Measurements from ENCODE around the gene NBAS. TPM values are rescaled to one million over a fixed set of nuclear protein-coding genes. Genes with fewer than 3 reads are reported as not detected.

The NBAS gene
- polyA plus RNA-seq, 6 donors from 2014 or later = 5.4 to 16.4 (median 12.7) TPM

DNA sequence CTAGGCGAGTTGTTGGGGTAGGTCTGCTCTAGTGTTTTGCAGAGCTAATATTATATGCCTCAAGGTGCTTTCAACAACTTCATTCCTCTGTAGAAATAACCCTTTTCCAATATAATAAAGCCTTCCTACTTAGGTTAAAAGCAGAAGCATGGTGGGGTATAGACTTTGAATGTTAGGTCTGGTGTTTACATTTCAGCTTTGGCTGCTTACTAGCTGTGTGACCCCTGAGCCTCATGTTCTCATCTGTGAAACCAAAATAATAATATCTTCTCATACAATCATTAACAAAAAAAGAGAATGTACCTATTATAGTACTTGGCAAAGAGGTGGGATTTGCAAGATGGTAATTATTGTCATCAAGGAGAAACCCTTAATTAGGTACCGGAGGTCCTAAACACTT lies 386.6 kb downstream of the NBAS start:
- H3K9me3 Mint-ChIP-seq = no peaks in the 10 kb centered on the region
- H3K36me3 Mint-ChIP-seq = peaks cover 27 to 44% of the 10 kb centered on the region in 2 donors
- no peak overlapping the region for H3K27ac Mint-ChIP-seq
- ATAC-seq (ENCODE audit: low read depth in 2 of 2) (no peak), DNase-seq (no peak)
- no peaks in the 10 kb centered on the region for H3K27me3 Mint-ChIP-seq
- H3K4me1 Mint-ChIP-seq = no peaks in the 10 kb centered on the region
- no peak overlapping the region for H3K4me3 Mint-ChIP-seq

DNA sequence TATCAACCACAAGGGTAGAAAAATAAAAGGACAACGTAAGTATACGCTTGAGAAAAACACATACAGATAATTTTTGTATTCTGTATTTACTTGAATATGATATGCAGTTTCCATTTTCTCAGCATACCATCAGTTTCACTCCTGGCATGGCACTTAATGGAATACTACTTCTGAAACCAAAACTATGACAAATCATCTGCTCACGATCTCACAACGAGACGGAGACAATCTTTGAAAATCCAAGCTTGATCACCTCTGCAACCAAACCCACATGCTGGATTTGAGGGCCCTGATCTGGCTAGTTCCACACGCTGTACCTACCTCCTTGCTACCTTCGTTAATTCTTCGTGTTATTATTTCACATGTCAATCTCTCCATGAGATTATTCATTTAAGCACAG lies 387.6 kb downstream of the NBAS start:
- Mint-ChIP-seq H3K36me3 (peaks cover 29 to 38% of the 10 kb centered on the region in 2 donors), H3K27ac (no peak overlapping the region)
- DNase-seq = no peak

DNA sequence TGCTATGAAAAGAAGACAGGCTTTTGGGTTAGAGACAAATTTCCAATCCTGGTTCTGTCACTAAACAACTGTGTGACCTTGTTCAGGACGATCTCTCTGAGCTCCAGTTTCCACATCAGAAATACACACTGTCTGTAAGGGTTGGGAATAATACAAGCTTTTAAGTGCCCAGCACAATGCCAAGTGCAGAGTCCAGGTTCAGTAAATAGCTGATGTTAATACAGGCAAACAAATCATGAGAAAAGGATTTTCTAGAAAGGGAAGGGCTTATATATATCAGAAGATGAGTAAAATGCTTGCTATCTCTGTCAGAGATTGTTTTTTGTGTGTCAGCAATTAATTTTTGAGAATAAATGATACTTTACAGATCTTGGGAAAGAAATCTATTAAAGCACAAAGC lies 388.3 kb downstream of the NBAS start:
- H3K9me3 Mint-ChIP-seq = no peaks in the 10 kb centered on the region
- H3K4me1 Mint-ChIP-seq = no peaks in the 10 kb centered on the region
- ATAC-seq (ENCODE audit: low read depth in 2 of 2) (no peak), DNase-seq (no peak)
- H3K36me3 Mint-ChIP-seq = peaks cover 29 to 34% of the 10 kb centered on the region in 2 donors
- H3K4me3 Mint-ChIP-seq = no peak overlapping the region
- no peak overlapping the region for H3K27ac Mint-ChIP-seq
- no peaks in the 10 kb centered on the region for H3K27me3 Mint-ChIP-seq

More for the DNA sequence above, 387.6 kb downstream of the NBAS start:
- Mint-ChIP-seq H3K27me3 (no peaks in the 10 kb centered on the region), H3K4me1 (no peaks in the 10 kb centered on the region), H3K9me3 (no peaks in the 10 kb centered on the region), H3K4me3 (no peak overlapping the region)
- no peak for ATAC-seq (ENCODE audit: low read depth in 2 of 2)

DNA sequence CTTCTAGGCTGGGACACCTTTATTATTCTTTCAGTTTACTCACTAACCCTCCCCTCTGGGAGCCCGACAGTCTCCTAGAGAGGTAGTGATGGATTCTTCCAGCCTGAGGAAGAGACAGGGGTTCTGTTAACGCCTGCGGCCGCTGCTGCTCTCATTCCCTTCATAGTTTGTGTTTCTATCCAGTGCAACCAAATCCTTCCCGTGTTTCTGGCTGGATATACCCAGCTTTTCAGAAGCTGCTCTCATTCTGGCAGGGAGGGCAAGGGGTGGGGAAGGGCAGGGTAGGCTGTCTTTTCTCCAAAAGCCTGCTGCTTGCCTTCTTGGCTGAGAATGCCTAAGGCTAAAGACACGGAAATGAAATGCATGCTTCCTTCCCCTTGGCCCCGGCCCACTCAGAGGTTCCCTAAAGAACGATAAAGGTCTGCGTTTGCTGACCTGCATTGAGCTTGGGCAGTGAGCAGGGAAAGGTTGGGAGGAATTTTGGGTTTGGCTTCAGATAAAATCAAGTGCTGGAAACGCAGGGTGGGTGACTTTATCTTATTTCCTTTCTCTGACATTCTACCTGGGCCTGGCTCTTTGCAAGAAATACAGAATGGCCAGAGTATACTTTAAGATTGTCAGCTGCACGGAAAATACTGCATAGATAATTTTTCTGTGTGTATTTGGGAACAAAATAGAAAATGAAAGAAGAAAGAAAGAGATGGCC lies 390.9 kb downstream of the NBAS start:
- Mint-ChIP-seq H3K9me3 (no peaks in the 10 kb centered on the region), H3K27ac (peak overlapping the region in 1 of 6 donors; percentile 58), H3K4me1 (no peaks in the 10 kb centered on the region), H3K36me3 (peaks cover 26 to 35% of the 10 kb centered on the region in 2 donors), H3K4me3 (no peak overlapping the region), H3K27me3 (no peaks in the 10 kb centered on the region)
- ATAC-seq (ENCODE audit: low read depth in 2 of 2) (no peak), DNase-seq (no peak)

DNA sequence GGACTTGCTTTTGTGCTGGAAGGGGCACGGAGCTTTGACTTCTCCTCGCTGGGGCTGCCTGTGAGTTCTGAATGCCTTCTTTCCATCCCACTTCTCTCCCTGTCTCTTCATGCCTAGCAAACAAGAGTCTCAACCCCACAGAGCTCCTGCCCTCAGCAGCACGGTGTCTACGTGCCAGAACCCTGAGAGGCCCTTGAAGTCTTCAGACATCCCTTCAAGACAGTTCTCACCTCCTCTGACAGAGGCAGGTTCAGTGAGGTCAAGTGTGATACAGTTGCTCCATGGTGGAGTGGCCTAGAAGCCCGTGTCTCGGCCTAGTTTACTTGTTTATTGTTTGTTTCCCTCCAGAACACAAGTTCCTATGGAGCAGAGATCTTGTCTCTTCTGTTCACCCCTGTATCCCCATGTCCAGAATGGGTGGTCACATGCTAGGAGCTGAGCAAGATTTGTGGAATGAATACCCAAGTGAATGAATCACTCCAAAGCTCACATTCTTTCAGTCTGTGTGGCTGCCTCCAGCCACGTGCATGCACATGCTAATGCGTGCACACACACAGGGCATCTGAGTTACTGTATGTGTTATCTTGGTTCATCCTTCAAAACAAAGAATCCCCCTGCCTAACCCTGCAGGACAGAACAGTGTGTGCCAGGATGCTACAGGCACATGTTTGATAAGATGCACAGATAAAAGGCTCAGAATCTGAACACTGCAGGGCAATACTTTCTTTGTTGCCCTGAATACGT lies 391.6 kb downstream of the NBAS start:
- ATAC-seq (ENCODE audit: low read depth in 2 of 2) = no peak
- no peaks in the 10 kb centered on the region for H3K9me3 Mint-ChIP-seq
- H3K4me3 Mint-ChIP-seq = no peak overlapping the region
- H3K27me3 Mint-ChIP-seq = no peaks in the 10 kb centered on the region
- no peak for DNase-seq
- H3K4me1 Mint-ChIP-seq = no peaks in the 10 kb centered on the region
- peaks cover 26 to 37% of the 10 kb centered on the region in 2 donors for H3K36me3 Mint-ChIP-seq
- H3K27ac Mint-ChIP-seq = no peak overlapping the region

DNA sequence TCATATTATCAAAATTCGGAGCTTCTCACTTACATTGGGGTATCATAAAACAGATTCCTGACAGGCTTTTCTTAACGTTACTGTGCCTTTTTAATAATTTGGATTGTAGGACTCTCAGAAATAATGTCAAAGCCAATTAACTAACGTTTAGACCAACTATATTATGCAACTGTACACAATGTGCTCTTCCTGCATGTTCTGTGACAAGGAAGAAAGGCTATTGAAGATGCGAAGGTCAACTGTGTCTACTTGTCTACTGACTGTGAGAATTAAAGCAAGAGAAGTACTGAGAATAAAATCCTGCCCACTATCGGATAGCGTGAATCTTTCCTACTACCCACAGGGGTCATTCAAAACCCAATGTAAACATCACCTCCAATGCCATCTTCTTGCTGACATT lies 393.0 kb downstream of the NBAS start:
- Mint-ChIP-seq H3K27me3 (no peaks in the 10 kb centered on the region), H3K27ac (no peak overlapping the region), H3K36me3 (peaks cover 20 to 32% of the 10 kb centered on the region in 2 donors), H3K9me3 (no peaks in the 10 kb centered on the region), H3K4me3 (no peak overlapping the region), H3K4me1 (no peaks in the 10 kb centered on the region)
- DNase-seq (no peak), ATAC-seq (ENCODE audit: low read depth in 2 of 2) (no peak)

DNA sequence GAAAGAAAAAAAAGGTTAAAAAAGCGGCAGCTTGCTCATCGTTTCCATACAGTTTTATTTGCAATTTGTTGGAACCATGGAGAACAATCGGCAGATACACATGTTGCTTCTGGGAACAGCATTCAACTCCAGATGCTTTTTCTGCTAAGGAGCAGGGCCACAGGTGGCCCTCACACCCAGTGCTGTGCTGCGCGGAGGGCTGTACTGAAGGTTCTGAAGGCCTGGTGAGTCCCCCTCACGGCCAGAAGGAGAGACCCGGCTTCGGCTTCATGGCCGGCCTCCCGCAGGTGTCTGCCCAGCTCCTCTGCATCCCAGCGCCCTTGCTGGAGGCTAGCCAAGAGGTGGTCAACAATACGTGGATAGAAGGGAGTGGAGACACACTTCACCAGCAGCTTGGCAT lies 394.3 kb downstream of the NBAS start:
- ATAC-seq (ENCODE audit: low read depth in 2 of 2) (no peak), DNase-seq (no peak)
- Mint-ChIP-seq H3K9me3 (no peaks in the 10 kb centered on the region), H3K4me3 (no peak overlapping the region), H3K27me3 (no peaks in the 10 kb centered on the region), H3K27ac (peak overlapping the region in 1 of 6 donors; percentile 17), H3K36me3 (peaks cover 20 to 32% of the 10 kb centered on the region in 2 donors), H3K4me1 (no peaks in the 10 kb centered on the region)

DNA sequence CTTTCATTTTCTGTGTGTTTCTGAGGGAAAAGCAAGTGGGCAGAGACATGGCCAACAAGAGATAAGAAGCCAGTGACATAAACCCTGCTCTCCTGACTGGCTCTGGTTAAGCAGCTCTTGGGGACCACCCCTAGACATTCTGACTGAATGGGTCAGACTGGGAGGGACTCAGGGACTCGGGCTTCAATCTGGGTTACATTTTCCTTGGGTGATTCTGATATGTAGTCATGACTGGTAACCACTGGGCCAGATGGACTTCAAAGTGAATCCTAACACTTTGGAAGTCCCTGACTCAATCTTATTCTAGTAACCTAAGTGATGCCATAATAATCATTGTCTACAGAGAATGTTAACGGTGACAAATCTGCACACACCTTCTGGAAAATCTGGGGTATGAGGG lies 397.8 kb downstream of the NBAS start:
- ATAC-seq (ENCODE audit: low read depth in 2 of 2) = no peak
- Mint-ChIP-seq H3K4me3 (no peak overlapping the region), H3K9me3 (no peaks in the 10 kb centered on the region), H3K27ac (no peak overlapping the region), H3K27me3 (no peaks in the 10 kb centered on the region), H3K4me1 (no peaks in the 10 kb centered on the region), H3K36me3 (peaks cover 10 to 25% of the 10 kb centered on the region in 2 donors)
- no peak for DNase-seq

DNA sequence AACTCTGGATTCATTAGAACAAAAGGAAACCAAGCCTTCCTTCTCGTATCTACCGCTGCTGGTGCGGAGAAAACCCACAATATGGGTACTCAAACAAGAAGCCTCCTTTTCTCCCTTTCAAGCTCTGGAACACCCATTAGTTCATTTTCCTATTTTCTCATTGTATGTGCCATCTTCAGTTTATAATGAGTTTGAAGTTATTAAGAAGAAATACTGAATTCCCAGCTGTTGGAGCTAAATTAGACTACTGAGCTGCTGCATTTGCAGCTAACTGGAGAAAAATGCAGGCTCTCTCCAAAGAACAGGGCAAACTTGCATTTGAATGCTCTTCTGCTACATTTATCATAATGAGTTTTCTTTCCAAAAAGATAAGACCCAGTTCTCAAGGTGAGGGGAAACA lies 398.5 kb downstream of the NBAS start:
- DNase-seq (no peak), ATAC-seq (ENCODE audit: low read depth in 2 of 2) (no peak)
- H3K27ac Mint-ChIP-seq = no peak overlapping the region
- H3K36me3 Mint-ChIP-seq = peaks cover 10 to 21% of the 10 kb centered on the region in 2 donors
- no peaks in the 10 kb centered on the region for H3K9me3 Mint-ChIP-seq
- no peaks in the 10 kb centered on the region for H3K4me1 Mint-ChIP-seq
- H3K27me3 Mint-ChIP-seq = no peaks in the 10 kb centered on the region
- H3K4me3 Mint-ChIP-seq = no peak overlapping the region

DNA sequence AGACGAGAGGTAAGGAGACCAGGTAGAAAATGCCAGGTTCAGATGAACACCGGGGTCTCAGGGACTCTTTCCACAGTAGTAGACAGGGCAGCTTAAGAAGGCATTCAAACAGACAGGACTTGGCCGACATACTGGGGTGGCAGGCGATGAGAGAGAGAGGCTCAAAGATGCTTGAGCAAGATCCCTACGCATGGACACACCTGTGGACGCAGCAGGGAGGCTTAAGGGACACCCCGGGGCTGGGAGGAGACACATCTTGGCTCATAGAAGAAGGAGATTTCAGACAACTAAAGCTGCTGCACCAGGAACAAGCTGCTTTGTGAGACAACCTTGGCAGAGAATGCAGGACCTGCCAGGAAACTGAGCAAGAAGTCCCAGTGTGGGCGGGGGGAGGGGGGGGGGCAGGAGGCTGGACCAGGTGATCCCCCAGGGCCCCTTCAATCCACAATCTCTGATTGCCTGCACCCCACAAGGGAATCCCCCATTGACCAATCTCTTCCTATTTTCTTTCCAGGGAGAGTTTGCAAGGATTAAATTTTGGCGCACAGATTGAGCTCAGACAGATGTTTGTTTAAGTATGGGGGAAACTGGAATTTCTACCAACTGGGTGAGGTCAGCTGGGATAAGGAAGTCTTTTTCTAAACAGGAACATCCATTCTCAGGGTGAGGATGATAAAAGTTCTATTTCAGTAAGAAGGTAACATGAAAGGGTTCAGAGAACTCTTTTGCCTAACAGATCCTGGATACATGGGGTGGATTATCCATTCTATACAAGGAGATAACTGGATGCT lies 400.7 kb downstream of the NBAS start:
- H3K9me3 Mint-ChIP-seq = no peaks in the 10 kb centered on the region
- no peaks in the 10 kb centered on the region for H3K4me1 Mint-ChIP-seq
- DNase-seq (no peak), ATAC-seq (ENCODE audit: low read depth in 2 of 2) (no peak)
- no peaks in the 10 kb centered on the region for H3K27me3 Mint-ChIP-seq
- H3K4me3 Mint-ChIP-seq = no peak overlapping the region
- no peak overlapping the region for H3K27ac Mint-ChIP-seq
- H3K36me3 Mint-ChIP-seq = peaks cover 0 to 4% of the 10 kb centered on the region in 2 donors

DNA sequence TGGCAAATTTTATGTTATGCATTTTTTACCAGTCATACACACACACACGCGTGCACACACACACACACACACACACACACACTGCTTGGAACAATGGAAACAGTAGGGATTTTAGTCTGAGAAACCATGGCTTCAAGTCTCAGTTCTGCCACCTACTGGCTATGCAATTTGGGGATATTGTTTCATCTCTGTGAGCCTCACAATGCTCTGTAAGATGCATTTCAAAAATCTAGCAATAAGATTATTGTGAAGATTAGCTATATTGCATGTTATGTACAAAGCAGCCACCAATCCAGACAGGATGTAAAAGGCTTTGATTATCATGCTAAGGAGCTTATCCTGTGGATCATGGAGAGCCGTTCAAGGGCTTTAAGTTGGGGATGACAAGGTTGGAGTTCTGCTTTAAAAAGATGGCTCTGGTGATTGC lies 401.4 kb downstream of the NBAS start:
- ATAC-seq (ENCODE audit: low read depth in 2 of 2) (no peak), DNase-seq (no peak)
- H3K4me1 Mint-ChIP-seq = no peaks in the 10 kb centered on the region
- no peak overlapping the region for H3K27ac Mint-ChIP-seq
- no peaks in the 10 kb centered on the region for H3K27me3 Mint-ChIP-seq
- no peak overlapping the region for H3K4me3 Mint-ChIP-seq
- H3K36me3 Mint-ChIP-seq = no peaks in the 10 kb centered on the region
- no peaks in the 10 kb centered on the region for H3K9me3 Mint-ChIP-seq

DNA sequence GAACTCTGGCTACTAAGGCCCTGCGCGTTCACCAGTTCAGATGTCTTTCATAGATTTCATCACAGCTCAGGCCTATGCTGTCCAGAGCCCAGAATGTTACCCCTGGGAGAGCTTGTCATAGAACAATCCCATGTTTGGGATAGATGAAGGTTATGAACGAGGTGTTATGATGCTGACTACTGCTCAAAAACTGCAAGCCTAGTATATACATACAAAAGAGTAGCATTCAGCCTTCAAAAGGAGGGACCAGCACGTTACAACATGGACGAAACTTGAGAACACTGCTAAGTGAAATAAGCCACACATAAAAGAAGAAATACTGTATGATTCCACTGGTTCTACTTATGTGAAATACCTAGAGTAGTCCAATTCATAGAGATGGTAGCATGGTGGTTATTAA lies 401.9 kb downstream of the NBAS start:
- Mint-ChIP-seq H3K4me3 (no peak overlapping the region), H3K27me3 (no peaks in the 10 kb centered on the region), H3K4me1 (no peaks in the 10 kb centered on the region), H3K36me3 (no peaks in the 10 kb centered on the region), H3K9me3 (no peaks in the 10 kb centered on the region), H3K27ac (no peak overlapping the region)
- DNase-seq = no peak
- ATAC-seq (ENCODE audit: low read depth in 2 of 2) = no peak

DNA sequence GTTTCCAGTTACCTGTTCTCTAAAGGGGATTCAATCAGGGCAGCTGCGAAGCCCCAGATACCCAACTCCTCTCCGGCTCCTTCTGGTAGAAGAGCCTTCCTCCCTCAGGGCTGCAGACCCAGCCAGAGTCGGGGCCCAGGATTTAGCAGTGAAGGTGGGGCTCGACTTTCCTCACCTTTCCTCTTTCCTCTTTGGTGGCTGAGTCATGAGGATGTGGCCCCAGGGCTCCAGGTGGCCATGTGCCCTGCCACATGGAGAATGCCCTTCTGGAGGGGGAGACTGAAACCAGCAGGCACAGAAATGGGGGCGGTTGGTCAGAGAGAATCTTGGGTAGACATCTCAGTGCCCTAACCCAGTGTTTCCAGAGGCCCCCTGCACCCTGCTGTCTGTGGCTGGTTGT lies 402.6 kb downstream of the NBAS start:
- Mint-ChIP-seq H3K27ac (no peak overlapping the region), H3K27me3 (no peaks in the 10 kb centered on the region), H3K9me3 (no peaks in the 10 kb centered on the region), H3K4me3 (no peak overlapping the region), H3K36me3 (no peaks in the 10 kb centered on the region), H3K4me1 (no peaks in the 10 kb centered on the region)
- ATAC-seq (ENCODE audit: low read depth in 2 of 2) = no peak
- no peak for DNase-seq

DNA sequence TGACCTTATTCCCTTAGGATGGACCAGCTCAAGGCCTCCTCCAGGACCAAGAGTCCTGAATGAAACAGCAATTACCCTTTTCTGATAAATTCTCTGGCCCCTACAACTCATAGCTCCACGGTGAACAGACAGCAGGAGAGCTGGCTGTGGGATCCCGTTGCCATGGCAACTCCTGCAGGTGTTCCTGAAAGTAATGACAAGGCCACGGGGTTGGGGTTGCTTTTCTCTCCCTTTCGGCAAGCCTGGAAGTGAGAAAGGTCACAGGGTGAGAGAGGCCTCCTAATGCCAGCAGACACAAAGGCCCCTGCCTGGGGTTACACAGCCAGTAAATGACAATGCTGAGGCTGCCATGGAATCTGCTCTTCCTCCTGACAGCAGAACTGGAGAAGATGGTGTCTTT lies 403.0 kb downstream of the NBAS start:
- Mint-ChIP-seq H3K4me1 (no peaks in the 10 kb centered on the region), H3K27ac (no peak overlapping the region), H3K36me3 (no peaks in the 10 kb centered on the region), H3K9me3 (no peaks in the 10 kb centered on the region), H3K27me3 (no peaks in the 10 kb centered on the region), H3K4me3 (no peak overlapping the region)
- ATAC-seq (ENCODE audit: low read depth in 2 of 2) = no peak
- no peak for DNase-seq
